HG03565 (cell line): ENCODE data around the gene FAM151A.

Experiments used
- ATAC-seq: cut with Tn5 transposase; IDR thresholded peaks from one replicate; pipeline ENCODE4 v1.9.1; 2021; ENCODE audit warnings: mild to moderate bottlenecking, moderate library complexity; ENCODE audit not compliant: unreplicated experiment

Gene FAM151A

DNA sequence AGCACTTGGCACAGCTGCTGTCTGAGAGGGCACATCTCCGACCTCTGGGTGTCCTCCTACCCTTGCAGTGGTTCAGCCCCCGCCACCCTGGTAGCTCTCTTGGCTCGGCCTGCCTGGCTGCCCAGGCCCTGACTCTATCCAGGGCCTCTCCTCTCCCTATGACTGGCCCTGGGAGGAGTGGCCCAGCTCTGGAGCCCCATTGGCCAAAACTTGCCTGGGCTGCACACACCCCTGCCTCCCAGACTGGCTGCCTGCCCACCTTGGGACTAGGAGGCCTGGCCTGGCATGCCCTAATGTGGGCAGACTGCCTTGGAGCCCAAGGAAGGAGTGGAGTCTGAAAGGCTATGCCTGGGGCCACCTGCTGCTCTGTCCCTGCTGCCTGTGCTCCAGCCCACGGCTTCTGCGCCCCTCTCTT lies 41.7 kb downstream of the FAM151A start:
- ATAC-seq: no peak

GRCh38 chr1:54580856-54581550 lies 42.3 kb downstream of the FAM151A start:
- ATAC-seq: no peak

GRCh38 chr1:54579337-54579781 lies 44.0 kb downstream of the FAM151A start:
- no peak for ATAC-seq

- ATAC-seq: no peak
Observed at GRCh38 chr1:54577612-54578011, 45.7 kb downstream of the FAM151A start.

GRCh38 chr1:54575605-54576290 lies 47.6 kb downstream of the FAM151A start:
- ATAC-seq: no peak

DNA sequence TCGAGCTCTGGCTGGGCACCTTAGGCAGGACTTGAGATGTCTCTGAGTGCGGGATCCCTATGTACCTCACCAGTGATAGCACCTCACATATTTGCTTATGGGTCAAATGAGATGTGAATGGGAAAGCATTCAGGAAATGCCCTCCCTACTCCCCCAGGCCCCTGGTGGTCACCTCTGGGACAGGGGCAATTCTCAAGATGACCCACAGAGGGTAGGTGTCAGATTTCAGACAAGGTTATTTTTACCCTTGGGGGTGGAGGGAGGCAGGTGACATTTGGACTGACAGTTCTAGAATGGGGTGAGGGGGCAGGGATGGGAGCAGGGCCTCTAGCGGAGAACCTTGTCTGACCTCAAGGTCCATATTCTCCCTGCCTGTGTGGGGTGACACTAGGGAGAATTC lies 48.2 kb downstream of the FAM151A start:
- ATAC-seq: no peak

- ATAC-seq: no peak
Observed at GRCh38 chr1:54574158-54574778, 49.1 kb downstream of the FAM151A start.

DNA sequence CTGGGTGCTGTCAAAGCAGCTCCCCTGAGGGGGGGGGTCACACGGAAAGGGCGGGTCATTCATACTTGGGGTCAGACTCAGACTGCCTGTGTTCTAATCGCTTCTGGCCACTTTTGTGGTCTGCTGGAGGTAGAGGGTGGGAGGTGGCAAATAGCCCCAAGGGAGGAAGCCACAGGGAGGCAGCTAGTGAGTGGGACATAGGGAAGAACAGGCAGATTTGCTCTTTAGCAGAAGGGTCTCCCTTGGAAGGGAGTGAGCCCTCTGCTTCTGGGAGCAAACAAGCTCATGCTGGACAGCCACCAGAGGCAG lies 50.8 kb downstream of the FAM151A start:
- ATAC-seq: no peak

- ATAC-seq: no peak
Observed at GRCh38 chr1:54571803-54572541, 51.4 kb downstream of the FAM151A start.

DNA sequence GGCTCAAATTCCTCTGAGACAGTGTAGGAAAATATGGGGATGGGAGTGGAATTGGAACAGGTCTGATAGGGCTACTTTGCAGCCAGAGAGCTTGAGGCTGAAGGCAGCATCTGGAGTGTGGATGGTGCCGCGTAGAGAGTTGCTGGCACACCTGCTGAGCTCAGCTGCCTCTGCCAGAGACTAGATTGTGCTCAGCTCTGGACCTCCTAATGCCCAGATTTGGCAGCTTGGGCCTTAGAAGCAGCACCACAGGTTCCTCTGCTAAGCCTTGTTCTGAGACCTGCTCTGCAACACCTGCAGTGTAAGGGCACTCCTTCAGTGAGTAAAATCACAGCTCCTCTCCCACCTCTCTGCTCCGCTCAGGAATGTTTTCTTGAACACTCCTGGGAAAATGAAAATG lies 52.0 kb downstream of the FAM151A start:
- ATAC-seq: no peak

DNA sequence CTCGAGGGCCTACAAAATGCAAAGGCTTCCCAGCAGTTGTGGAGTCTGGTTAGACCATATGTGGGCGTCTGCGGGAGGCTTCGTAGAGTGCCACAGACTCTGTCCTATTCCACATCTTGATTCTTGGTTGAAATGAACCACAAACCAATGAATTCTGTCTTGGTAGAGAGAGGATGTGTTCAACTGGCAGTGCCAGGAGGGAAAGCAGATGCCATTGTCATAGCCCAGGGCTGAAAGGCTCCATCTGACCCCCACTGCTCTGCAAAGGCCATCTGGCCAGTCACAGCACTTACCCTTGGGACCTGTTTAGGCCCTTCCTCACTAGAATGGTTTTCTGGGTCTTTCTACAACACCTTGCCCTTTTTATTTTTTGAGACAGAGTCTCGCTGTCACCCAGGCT lies 53.2 kb downstream of the FAM151A start:
- no peak for ATAC-seq

- no peak for ATAC-seq
Observed at GRCh38 chr1:54569339-54569738, 54.0 kb downstream of the FAM151A start.

- no peak for ATAC-seq
Observed at GRCh38 chr1:54567961-54568360, 55.4 kb downstream of the FAM151A start.

GRCh38 chr1:54566438-54567141 lies 56.7 kb downstream of the FAM151A start:
- ATAC-seq: no peak

- no peak for ATAC-seq
Observed at GRCh38 chr1:54565113-54565501, 58.2 kb downstream of the FAM151A start.

- no peak for ATAC-seq
Observed at GRCh38 chr1:54564312-54565112, 58.8 kb downstream of the FAM151A start.

DNA sequence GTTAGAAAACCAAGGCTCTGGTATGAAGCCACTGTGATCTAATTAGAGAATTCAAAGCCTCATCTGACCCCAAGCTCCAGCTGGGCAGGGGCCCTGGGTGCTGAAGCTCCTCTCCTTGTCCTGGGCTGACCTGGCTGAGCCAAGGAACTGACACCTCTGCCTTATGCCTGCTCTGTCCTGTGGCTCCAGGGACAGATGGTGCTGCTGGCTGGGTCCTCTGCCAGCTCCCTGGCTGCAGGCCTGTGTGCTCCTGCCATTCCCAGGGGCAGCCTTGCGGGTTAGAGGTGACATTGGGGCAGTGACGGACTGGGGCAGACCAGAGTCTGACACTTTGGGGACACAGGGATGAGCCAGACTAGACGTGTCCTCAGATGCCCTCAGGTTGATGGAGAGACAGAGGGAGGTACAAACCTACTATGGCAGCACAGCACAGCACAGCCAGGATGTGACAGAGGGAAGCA lies 63.5 kb downstream of the FAM151A start:
- no peak for ATAC-seq
